PC-9 (cell line): ENCODE results near the gene LMF1. TPM values are rescaled to one million over a fixed set of nuclear protein-coding genes. Genes with fewer than 3 reads are reported as not detected.
"Not testable (repeated sequence)": the region's sequence is repeated elsewhere in the genome, so short reads cannot be mapped to it uniquely, and the experiment has no call there.

ENCODE experiments used
- BruUV-seq: library from RNA; stranded (reverse); fragments of 400-500 nt; replicated peaks from 2 replicates; lab custom pipeline; 2021; lab: Mats Ljungman, UMichigan
- CTCF ChIA-PET: fragments of 300-600 bp; sonication (Branson Sonifier 250); formaldehyde crosslinking; loops from one replicate; lab custom pipeline; 2022; ENCODE audit warnings: antibody characterized with exemption; lab: Charles Lee
- POLR2A ChIA-PET: fragments of 300-600 bp; sonication (Branson Sonifier 250); formaldehyde crosslinking; loops from one replicate; lab custom pipeline; 2022; ENCODE audit warnings: antibody characterized with exemption; ENCODE audit not compliant: unreplicated experiment; lab: Charles Lee
- DNase-seq, 2 experiments: peaks; one replicate each; pipeline versions ENCODE4 v3.0.0 to v3.0.0-alpha.2; 2015 to 2022; ENCODE audit warnings: mixed read lengths in 1 of 2
- H2AFZ ChIP-seq: fragments of 200-600 bp; sonication (generic); 2 replicates; pipeline ENCODE4 v1.8.1; 2017; ENCODE audit warnings: antibody characterized with exemption
- H3F3A ChIP-seq: fragments of 200-600 bp; sonication (generic); 2 replicates; pipeline ENCODE4 v1.8.1; 2017; ENCODE audit warnings: antibody characterized with exemption, mild to moderate bottlenecking, low read depth; ENCODE audit not compliant: insufficient read depth
- H3K27ac ChIP-seq: fragments of 200-600 bp; sonication (generic); 2 replicates; pipeline ENCODE4 v1.6.1; 2016; ENCODE audit warnings: mixed run types
- H3K27me3 ChIP-seq: fragments of 200-600 bp; sonication (generic); 2 replicates; pipeline ENCODE4 v1.6.1; 2016; ENCODE audit warnings: low read depth, mixed run types; ENCODE audit not compliant: insufficient read depth
- H3K36me3 ChIP-seq: fragments of 200-600 bp; sonication (generic); 2 replicates; pipeline ENCODE4 v1.6.1; 2016; ENCODE audit warnings: low read depth, mixed run types
- H3K4me1 ChIP-seq: fragments of 200-600 bp; sonication (generic); replicated peaks from 2 replicates; pipeline ENCODE4 v1.6.1; 2016; ENCODE audit warnings: mixed run types; ENCODE audit not compliant: insufficient read depth
- H3K4me2 ChIP-seq: fragments of 200-600 bp; sonication (generic); 2 replicates; pipeline ENCODE4 v1.6.1; 2017; ENCODE audit warnings: mixed run types
- H3K4me3 ChIP-seq: fragments of 200-600 bp; sonication (generic); 2 replicates; pipeline ENCODE4 v1.6.1; 2016; ENCODE audit warnings: mixed run types
- H3K79me2 ChIP-seq: fragments of 200-600 bp; sonication (generic); 2 replicates; pipeline ENCODE4 v1.6.1; 2017; ENCODE audit warnings: low read depth, mixed run types
- H3K9me2 ChIP-seq: fragments of 200-600 bp; sonication (generic); 2 replicates; pipeline ENCODE4 v1.8.1; 2017; ENCODE audit warnings: mild to moderate bottlenecking; ENCODE audit not compliant: insufficient read depth
- H3K9me3 ChIP-seq: fragments of 200-600 bp; sonication (generic); 2 replicates; pipeline ENCODE4 v1.8.1; 2016; ENCODE audit warnings: low read depth; ENCODE audit not compliant: insufficient read depth
- H4K20me1 ChIP-seq: fragments of 200-600 bp; sonication (generic); 2 replicates; pipeline ENCODE4 v1.8.1; 2017; ENCODE audit not compliant: insufficient read depth
- EZH2 ChIP-seq: fragments of 200-600 bp; sonication (generic); IDR thresholded peaks from 2 replicates; pipeline ENCODE4 v1.8.0; 2017; ENCODE audit warnings: antibody characterized with exemption, low read depth
- intact Hi-C: fragments of 100-400 bp; cut with micrococcal nuclease; formaldehyde crosslinking; loops from one replicate; pipeline ENCODE4 v1.10.0; 2022; ENCODE audit not compliant: unreplicated experiment
- total RNA-seq: library from RNA; stranded (reverse); gene quantifications from 2 replicates; pipeline ENCODE4 v1.2.3, GENCODE V29; 2021
- TF ChIP-seq, protein P1 (sequence below): fragments of 200-600 bp; sonication (generic); conservative IDR thresholded peaks from 2 replicates; pipeline ENCODE4 v1.6.1; 2017; ENCODE audit warnings: mixed run types, antibody characterized with exemption, mild to moderate bottlenecking, moderate library complexity

LMF1 gene
- total RNA-seq, 1 experiment from 2014 or later, result 31.3 TPM

DNA sequence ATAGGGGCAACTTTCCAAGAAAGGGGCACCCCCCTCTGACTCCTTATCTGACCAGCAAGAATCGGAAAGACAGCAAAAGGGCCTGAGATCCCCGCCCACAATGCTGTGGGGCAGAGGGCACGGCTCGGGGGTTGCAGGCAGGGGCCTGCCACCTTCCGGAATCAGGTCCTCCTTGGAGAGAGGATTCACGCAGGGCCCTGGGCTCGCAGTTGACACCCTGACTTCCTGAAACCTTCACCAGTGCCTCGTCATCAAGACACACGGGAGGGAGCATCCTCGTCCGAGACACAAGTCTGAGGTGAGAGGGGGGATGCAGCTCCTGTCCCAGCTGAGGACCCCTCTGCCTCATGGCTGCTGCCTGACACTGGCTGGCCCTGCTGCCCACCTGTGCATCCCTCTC is 81.2 kb downstream of the LMF1 start:
- H3K4me1 ChIP-seq, result no peaks in the 10 kb centered on the region
- H3F3A ChIP-seq, result no peaks in the 10 kb centered on the region
- no peak for TF ChIP-seq EZH2
- TF ChIP-seq, protein P1, sequence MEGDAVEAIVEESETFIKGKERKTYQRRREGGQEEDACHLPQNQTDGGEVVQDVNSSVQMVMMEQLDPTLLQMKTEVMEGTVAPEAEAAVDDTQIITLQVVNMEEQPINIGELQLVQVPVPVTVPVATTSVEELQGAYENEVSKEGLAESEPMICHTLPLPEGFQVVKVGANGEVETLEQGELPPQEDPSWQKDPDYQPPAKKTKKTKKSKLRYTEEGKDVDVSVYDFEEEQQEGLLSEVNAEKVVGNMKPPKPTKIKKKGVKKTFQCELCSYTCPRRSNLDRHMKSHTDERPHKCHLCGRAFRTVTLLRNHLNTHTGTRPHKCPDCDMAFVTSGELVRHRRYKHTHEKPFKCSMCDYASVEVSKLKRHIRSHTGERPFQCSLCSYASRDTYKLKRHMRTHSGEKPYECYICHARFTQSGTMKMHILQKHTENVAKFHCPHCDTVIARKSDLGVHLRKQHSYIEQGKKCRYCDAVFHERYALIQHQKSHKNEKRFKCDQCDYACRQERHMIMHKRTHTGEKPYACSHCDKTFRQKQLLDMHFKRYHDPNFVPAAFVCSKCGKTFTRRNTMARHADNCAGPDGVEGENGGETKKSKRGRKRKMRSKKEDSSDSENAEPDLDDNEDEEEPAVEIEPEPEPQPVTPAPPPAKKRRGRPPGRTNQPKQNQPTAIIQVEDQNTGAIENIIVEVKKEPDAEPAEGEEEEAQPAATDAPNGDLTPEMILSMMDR, result no peak
- no peaks in the 10 kb centered on the region for H3K36me3 ChIP-seq
- no peaks in the 10 kb centered on the region; the same call in 1 of the 2 replicates for H4K20me1 ChIP-seq
- H2AFZ ChIP-seq, result no peak overlapping the region
- BruUV-seq, result no TSS peak
- no peak overlapping the region for H3K27ac ChIP-seq
- no peak overlapping the region for H3K4me2 ChIP-seq
- CTCF ChIA-PET, result no interaction called here
- peaks cover 3% of the 10 kb centered on the region; the same call in 1 of the 2 replicates for H3K27me3 ChIP-seq
- H3K9me2 ChIP-seq, result no peaks in the 10 kb centered on the region
- no peaks in the 10 kb centered on the region for H3K9me3 ChIP-seq
- DNase-seq, result no peak
- H3K79me2 ChIP-seq, result no peaks in the 10 kb centered on the region
- H3K4me3 ChIP-seq, result no peak overlapping the region
- intact Hi-C loops, result no loop called here
- POLR2A ChIA-PET, result no interaction called here

DNA sequence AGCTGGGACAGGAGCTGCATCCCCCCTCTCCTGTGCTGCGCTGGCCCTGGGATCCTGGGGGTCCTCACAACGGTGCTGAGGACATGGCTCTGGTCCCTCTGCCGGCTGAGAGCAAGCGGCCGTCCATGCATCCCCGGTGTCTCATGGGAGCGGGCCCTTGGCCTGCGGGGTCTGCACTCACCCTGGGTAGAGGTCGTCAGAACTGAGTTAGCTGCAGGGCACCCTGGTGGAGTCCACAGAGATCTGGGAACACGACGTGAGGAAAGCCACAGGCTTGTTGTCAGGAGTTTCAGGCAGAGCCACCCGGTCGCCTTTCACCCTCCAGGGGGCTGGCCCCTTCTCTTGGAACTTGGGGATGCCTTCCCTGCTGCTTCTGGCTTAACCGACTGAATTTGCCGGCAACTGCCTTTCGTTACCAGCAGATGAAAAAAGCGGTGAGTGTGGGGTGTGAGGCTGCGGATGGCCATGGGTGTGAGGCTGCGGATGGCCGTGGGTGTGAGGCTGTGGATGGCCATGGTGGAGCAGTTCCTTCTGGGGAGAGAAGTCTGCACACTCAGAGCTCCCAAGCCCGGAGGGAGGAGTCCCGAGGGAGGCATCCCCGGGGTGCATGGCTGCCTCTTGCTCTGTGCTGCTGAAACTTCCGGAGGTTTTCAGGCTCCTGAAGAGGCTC is 81.7 kb downstream of the LMF1 start:
- Histone ChIP-seq H3K27me3 (peaks cover 3% of the 10 kb centered on the region; the same call in 1 of the 2 replicates), H3K36me3 (no peaks in the 10 kb centered on the region), H3K4me3 (no peak overlapping the region), H3F3A (no peaks in the 10 kb centered on the region), H3K4me1 (no peaks in the 10 kb centered on the region), H3K27ac (no peak overlapping the region), H4K20me1 (no peaks in the 10 kb centered on the region; the same call in 1 of the 2 replicates), H3K79me2 (no peaks in the 10 kb centered on the region), H3K9me2 (no peaks in the 10 kb centered on the region), H3K9me3 (no peaks in the 10 kb centered on the region), H2AFZ (no peak overlapping the region), H3K4me2 (no peak overlapping the region)
- CTCF ChIA-PET, result no interaction called here
- no TSS peak for BruUV-seq
- DNase-seq, result no peak
- POLR2A ChIA-PET, result no interaction called here
- intact Hi-C loops, result no loop called here
- TF ChIP-seq, protein P1, result no peak
- TF ChIP-seq EZH2, result no peak

DNA sequence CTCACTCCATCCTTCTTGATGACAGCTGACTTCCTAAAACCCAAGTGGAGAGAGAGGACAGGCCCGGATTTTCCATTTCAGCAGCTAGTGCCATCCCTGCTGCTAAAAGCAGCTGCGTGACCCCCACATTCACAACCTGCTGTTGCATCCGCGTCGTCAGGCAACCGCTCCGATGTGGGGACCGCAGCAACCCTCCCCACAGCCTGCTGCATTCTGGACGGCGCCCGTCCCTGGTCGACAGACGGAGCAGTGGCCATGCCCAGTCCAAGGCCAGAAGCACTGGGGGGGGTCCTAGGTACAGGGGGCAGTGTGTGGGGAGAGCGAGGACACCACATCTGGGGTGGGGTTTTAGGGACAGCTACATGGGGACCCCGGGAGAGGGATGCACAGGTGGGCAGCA is 82.3 kb downstream of the LMF1 start:
- POLR2A ChIA-PET, intact Hi-C loops: not testable (repeated sequence)

More for the DNA sequence above, 82.3 kb downstream of the LMF1 start:
- H2AFZ ChIP-seq, H3K4me2 ChIP-seq, H3K79me2 ChIP-seq, H3K27ac ChIP-seq, H4K20me1 ChIP-seq, H3K9me2 ChIP-seq, H3K9me3 ChIP-seq, H3F3A ChIP-seq, H3K4me1 ChIP-seq, DNase-seq, H3K27me3 ChIP-seq, CTCF ChIA-PET, BruUV-seq, H3K4me3 ChIP-seq, H3K36me3 ChIP-seq: not testable (repeated sequence)
